WI38 (cell line): Measurements from ENCODE around the gene AIP.

Experiments used
- H3K4me3 ChIP-seq: 2 replicates; pipeline ENCODE4 v1.5.1; 2011; ENCODE audit warnings: low read depth, mild to moderate bottlenecking, control low read depth, low read length
- TF ChIP-seq, protein P1 (sequence below): IDR thresholded peaks from 2 replicates; pipeline ENCODE4 v1.5.1; 2012; ENCODE audit warnings: low read depth, mild to moderate bottlenecking, control low read depth, low read length

AIP gene

DNA sequence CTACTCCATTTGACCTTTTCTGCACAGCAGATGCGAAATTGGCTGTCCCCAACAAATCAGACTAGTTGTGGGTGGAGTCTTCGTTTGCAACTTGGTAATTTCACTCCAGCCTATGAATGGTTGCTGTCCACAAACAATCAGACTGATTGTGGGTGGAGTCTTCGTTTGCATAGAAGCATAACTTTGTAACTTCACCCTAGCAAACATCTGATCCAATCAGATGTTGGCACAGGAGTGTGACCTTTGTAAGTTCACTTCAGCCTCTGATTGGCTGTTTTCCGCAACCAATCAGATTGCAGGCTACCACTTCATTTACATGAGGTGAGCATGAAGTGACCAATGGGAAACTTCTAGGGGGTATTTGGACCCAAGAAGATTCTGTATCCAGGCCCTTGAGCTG lies 56.7 kb downstream of the AIP start:
- H3K4me3 ChIP-seq: no peak overlapping the region
- TF ChIP-seq, protein P1, sequence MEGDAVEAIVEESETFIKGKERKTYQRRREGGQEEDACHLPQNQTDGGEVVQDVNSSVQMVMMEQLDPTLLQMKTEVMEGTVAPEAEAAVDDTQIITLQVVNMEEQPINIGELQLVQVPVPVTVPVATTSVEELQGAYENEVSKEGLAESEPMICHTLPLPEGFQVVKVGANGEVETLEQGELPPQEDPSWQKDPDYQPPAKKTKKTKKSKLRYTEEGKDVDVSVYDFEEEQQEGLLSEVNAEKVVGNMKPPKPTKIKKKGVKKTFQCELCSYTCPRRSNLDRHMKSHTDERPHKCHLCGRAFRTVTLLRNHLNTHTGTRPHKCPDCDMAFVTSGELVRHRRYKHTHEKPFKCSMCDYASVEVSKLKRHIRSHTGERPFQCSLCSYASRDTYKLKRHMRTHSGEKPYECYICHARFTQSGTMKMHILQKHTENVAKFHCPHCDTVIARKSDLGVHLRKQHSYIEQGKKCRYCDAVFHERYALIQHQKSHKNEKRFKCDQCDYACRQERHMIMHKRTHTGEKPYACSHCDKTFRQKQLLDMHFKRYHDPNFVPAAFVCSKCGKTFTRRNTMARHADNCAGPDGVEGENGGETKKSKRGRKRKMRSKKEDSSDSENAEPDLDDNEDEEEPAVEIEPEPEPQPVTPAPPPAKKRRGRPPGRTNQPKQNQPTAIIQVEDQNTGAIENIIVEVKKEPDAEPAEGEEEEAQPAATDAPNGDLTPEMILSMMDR: no peak
